GM18861 (cell line): ENCODE data around the gene C13orf42.
"Not testable (repeated sequence)": the region's sequence is repeated elsewhere in the genome, so short reads cannot be mapped to it uniquely, and the experiment has no call there.

ENCODE experiments used
- ATAC-seq: cut with Tn5 transposase; IDR thresholded peaks from one replicate; pipeline ENCODE4 v1.9.1; 2021; ENCODE audit not compliant: unreplicated experiment

Gene C13orf42

DNA sequence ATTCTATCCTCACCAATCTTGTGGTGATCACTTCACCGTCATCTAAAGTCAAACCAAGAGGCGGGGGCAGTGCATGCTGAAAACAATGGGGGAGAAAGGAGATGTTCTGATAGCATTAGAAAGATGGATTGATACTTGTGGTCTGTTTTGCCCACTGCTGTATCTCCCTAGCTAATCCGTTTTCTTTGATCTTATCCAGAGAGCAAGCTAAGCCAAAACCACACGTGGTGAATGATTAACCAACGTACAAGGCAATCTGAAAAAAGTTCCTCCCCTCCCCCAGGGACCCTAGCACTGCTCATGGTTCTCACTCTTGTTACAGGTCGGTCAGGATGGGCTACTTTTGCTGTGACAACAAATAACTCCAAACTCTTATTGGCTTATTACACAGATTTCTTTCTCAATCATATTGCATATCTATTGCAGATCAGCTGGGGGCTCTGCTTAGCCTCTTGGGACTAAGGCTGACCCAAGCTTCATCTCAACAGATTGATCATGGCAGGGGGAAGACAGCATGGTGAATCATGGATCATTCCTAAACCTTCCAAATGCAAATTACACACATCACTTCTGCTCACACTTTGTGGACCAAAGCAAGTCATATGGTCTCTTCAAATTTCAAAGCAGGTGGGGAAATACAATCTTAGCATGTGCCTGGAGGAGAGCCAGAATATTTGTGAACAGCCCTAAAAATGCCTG, 11.9 kb upstream of the C13orf42 start:
- no peak for ATAC-seq

DNA sequence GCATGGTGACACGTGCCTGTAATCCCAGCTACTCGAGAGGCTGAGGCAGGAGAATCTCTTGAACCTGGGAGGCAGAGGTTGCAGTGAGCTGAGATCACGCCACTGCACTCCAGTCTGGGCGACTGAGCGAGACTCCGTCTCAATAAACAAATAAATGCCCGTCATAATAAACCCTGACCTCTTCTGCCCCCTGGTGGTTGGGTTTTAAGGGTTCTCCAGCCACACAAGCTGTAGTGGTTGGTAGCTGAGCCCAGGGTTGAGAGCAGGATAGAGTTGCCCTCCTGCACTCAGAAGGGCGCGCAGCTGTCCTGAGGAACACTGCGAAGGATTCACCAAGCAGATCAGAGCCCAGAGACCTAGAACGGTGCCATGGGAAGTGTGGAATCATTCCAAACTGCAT, 9.8 kb upstream of the C13orf42 start:
- not testable (repeated sequence) for ATAC-seq

DNA sequence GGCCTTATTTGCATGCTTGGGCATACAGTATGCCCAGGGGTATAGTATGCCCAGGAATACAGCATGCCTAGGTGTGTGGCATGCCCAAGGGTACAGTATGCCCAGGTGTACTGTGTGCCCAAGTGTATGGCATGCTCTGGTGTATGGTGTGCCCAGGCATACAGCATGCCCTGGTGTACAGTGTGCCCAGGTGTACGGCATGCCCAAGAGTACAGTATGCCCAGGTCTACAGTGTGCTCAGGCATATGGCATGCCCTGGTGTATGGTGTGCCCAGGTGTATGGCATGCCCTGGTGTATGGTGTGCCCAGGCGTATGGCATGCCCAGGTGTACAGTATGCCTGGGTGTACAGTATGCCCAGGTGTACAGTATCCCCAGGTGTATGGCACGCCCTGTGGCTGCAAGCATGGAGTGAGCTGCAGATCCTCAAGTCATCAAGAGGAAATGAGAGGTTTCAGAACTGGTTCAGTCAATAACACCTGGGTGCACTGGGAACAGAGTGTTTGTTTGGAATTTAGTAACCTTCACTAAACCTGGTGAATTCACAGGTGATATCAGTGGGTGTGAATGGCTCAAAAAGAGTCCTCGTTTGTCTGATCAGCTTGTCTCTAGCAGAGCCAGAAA, 7.8 kb upstream of the C13orf42 start:
- no peak for ATAC-seq

DNA sequence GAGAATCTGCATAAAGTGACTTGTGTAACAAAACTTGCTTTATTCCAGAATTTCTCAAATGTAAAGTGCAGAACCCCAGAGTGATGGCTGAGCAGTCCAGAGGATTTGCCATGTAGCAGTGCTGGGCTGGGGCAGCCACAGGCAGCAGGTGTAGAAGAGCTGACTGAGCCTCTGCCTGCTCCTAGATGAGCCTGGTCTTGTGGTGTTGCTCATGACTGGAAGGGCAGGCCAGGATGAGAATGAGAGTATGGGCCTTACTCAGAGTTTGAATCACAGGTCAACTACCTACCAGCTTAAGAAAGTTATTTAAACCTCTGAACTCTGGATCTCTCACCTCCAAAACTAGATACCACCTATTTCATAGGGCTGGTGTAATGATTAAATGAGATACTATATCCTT, 2.9 kb upstream of the C13orf42 start:
- no peak for ATAC-seq

DNA sequence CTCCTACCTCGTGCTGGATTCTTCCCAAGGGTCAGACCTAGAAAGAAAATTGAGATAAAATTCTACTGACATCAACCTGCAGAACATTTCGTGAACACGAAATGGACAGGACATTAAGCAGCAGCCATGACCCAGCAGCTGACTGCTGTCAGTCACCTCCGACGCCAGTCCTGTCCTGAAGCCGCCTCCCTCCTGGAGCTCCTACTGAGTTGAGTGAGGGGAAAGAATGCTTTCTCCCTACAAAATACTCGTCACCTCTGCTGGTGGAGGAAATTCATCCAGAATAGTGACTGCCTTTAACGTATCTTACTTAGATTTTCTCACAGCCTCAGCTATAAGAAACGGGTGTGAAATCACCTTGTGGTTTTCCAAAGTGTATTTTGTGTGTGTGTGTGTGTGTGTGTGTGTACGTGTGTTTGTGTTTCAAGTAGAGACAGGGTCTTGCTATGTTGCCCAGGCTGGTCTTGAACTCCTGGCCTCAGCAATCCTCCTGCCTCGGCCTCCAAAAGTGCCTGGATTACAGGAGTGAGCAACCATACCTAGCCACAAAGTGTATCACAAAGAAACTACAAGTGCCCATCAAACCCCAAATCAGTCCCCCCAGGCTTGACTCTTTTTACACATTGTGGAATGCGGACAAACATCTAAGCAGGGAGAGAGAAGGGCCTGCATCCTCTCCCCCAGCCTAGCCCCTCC, 2.3 kb upstream of the C13orf42 start:
- ATAC-seq, result no peak

DNA sequence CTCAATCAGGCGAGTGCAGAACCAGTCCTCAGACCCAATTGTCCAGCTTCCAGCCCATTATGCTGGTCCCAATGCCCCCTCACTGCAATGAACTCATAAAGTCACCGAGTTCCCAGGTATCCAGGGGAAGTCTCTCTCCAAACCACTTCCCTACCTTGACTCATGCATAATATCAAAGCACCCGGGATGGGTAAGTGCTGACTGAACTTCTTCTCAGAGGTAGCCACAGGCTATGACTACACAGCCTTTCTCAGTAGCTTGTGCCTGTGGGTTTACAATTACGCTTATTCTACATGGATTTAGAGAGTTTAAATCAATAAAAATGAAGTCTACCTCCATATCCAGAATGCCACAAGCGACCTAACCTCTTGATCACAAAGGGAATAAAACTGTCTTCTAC, 1.7 kb upstream of the C13orf42 start:
- ATAC-seq, result no peak

DNA sequence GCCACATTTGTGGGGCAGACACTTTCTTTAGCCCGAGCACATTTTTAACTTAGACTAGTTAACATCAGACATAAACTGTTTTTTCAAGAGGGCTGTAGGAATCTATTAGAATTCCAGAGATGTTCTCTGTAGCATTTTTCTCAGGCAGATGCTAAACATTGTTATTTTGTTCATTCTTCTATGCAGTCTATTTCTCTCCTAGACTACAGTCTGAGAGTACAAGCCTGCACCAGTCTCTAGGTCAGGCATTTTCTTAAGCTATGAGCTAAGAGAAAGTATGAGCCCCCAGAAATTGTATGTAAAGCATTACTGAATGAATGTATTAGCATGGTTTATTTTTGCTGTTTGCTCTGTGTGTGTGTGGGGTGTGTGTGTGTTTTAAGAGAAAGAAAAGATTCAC, 923 bp upstream of the C13orf42 start:
- no peak for ATAC-seq

DNA sequence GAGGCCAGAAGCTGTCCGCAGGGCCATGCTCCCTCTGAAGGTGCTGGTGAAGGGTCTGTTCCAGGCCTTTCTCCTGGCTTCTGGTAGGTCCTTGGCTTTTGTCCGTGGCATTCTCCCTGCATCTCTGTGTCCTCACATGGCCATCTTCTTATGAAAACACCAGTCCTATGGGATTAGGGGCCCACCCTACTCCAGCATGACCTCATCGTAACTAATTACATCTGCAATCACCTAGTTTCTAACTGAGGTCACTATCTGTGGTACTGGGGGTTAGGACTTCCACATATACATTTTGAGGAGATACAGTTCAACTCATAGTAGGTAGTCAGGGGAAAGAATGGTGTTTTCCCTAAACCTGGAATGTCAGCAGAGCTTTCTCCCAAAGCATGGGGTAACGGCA, 3.1 kb downstream of the C13orf42 start:
- no peak for ATAC-seq

DNA sequence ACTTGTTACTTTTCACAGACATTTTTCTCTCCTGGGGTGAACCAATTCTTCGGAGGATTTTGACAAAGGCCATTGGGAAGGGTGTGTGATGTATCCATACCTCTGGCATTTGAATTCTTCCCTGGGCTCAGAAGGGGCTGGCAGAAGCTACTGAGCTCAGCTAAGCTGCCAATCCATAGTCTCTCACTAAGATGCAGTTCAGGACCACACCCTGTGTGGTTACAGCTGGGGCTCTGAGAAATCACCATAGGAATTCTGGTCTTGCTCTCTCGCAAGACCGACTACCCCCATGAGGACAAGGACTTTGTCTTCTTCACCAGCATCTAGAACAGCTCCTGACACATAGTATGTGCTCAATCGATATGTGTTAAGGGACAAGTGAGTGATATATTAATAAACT, 6.0 kb downstream of the C13orf42 start:
- no peak for ATAC-seq

DNA sequence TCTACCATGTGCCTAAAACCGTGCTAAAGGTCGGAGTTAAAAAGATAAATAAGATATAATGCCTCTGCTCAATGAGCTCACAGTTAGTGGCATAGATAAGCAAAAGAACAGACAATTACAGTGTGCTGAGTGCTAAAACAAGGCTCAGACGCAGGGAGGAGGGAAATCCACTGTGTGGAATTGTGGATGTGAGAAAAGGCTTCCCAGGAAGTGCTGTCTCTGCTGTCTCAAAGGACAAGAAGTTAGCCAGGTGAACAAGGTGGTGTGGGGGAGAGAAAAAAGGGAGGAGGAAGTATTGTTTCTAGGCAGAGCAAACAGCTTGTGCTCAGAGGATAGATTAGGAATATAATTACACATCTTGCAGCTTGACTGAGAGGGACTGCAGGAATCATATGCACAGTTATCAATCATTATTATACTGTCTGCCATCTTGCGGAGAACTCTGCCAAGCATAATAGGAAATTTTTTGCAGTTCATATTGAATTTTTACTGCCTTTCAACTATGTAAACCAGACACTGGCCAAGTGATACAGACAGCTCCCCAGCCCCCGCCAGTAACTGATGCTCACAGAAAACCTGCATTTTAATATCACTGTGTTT, 9.3 kb downstream of the C13orf42 start:
- ATAC-seq, result no peak

DNA sequence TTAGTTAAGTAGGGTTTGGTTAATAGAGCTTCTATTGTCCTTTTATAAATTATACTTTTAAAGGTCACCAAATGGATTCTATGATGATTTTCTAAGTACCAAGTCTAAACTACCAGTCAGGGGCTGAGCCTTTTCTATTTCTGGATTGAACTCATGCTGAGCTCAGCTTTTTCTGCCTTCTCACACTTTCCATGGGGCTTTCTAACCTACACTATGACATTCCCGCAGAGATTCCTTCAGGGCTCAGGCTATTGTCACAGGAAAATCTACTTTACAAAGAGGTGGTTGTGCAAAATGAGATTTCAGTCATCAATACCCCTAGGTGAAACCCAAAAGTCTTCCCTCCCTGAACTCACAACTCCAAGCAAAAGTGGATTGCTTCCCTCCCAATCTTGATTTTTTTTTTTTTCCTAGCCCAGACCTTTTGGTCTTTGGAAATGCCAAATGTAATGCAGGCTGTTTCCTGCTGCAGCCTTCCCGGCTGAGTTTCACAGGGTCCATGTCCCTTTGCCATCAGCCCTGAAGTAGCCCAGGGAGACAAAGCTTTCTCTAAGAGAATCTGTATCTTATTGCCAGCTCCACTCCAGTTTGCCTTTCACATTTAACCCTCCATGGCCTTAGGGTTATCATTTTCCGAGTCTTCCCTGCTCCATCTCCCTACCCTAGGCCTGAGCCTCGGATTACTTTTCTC, 13.6 kb downstream of the C13orf42 start:
- ATAC-seq, result no peak

DNA sequence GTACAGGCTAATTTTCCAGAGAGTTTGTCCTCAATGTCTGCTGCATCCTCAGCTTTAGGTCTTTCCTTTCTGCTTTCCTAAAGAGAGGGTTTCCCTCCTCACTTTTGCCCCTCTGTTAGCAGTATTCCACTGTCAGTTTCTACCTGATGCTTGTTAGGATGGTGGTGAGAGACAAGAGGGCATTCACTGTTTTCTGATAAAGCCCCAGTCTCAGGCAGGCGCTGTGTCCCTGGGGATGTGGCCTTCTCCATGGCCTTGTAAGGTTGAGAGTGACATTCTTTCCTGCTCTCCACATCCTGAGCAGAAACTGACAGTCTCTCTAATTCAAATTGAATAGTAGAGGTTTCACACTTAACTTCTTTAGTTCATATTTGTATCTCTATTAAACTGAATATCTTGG, 14.9 kb downstream of the C13orf42 start:
- no peak for ATAC-seq

DNA sequence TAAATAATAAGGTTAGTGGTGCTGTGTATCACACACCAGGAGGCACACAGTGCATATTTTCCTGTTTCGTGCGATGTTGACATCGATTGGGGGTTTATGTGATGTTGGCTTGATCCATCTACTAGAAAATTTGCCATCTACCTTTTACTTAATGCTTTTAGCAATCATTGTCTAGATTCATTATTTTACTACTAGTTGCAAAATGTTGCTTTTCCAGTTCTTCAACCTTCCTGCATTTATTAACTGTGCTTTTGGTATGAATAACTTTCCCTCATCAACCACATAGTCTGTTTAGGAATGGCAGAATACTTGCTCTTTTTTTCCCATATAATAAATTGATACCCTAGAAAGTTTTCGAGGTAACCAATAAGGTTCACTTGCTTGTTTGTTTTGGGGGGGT, 17.5 kb downstream of the C13orf42 start:
- ATAC-seq, result no peak

DNA sequence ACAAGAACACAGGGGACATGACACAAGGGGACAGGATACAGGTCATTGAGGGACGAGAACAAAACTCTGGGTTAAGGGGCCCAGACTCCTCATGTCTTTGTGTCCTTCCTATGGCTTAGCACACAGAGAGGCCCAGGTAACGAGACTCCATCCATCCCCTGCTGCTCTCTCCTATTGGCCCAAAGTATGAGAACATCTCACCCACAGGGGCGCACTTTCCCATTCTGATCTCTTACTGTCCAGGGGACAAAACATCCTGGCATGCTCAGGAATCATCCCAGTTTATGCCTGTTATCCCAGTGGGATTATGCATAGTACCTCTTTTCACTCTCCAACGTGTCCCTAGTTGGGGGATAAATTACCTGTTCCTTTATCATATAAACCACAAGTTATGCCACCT, 19.2 kb downstream of the C13orf42 start:
- ATAC-seq, result no peak

DNA sequence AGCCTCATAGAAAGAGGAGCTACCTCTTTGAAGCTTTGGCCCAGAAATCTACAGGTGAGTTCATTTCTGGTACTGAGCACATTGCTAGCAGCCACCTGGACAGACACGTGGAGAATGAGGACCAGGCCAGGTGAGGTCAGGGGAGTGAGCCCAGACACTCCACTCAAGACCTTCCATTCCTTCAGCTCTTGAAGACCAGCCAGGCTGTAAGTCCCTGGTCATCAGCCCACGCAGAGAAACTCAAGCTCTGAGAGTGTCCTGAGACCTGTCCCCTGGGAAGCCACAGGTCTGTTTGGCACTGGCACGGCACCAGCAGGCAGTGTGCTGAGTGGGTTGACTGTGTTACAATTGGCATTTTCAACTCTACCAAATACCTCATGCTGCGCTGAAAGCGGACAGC, 27.4 kb downstream of the C13orf42 start:
- ATAC-seq, result no peak

DNA sequence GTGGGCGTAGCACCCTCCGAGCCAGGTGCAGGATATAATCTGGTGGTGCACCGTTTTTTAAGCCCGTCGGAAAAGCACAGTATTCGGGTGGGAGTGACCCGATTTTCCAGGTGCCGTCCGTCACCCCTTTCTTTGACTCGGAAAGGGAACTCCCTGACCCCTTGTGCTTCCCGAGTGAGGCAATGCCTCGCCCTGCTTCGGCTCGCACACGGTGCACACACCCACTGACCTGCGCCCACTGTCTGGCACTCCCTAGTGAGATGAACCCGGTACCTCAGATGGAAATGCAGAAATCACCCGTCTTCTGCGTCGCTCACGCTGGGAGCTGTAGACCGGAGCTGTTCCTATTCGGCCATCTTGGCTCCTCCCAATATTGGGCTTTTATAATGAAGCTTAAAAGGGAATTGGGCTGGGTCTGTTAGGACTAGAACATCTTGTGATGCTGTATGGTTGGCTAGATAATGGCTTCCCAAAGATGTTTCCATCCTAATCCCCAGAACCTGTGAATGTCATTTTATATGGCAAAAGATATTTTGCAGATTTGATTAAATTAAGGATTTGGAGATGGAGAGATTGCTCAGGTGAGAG, 30.5 kb downstream of the C13orf42 start:
- not testable (repeated sequence) for ATAC-seq

DNA sequence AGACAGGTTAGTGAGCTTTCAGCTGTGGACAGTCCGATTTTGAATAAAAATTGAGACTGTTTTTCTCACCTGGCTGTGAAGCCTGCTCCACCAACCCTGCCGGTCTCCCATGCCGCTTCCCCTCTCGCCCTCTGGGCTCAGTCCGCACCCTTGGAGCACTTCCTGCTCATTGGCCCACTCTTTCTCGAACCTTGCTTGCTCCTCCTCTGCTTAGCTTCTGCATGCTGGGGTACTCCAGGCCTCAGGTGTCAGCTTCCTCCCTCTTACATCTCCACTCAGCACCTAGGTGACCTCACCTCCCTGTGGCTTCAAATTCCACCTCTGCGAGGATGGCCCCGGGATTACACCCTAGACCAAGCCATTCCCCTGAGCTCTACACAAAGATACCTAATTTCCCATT, 39.6 kb downstream of the C13orf42 start:
- no peak for ATAC-seq

DNA sequence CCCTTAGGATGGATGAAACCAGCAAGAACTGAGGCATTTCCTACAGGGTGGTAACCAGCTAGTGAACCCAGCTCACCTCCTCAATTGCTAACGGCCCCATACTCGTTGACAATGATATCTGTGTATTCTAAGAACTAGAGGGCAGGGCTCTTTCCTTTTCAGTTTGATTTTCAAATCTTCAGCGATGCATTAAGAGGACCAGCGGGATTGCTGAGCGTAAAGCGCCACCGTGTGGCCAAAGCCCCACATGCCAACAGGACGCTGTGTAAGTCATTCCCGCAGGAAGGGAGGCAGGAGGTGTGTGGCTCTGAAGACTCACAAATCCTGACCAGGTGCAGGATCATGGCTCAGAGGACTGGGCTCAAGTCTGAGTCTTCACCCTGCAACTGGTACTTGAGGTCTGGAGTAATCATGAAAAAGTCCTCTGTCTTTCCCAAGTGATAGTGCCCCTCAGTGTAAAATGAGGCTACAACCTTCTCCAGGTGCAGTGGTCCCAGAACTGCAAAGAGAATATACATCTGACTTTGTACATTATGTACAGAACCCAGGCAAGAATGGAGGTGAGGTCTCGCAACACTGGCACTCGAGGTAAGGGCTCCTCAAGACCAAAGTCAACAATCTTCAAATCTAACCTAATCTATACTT, 40.9 kb downstream of the C13orf42 start:
- ATAC-seq, result peak; percentile 80

DNA sequence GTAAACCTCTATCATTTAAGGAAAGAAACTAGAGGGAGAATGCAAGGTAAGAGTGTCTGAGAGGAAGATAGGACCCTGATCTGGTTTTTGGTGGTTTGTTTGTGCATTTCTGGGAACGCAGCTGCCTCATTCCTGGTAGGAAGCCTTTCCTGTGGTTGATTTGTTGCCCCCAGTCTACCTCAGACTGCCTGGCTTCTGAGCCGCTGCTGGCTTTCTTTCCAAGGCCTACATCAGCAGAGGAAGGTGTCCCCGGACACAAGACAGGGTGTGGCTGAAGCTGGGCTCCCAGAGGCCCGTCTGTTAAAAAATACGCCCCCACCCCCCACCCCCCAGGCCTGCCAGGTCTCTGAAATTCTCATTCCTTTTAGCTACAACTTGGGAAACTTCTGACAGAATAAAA, 42.6 kb downstream of the C13orf42 start:
- no peak for ATAC-seq

DNA sequence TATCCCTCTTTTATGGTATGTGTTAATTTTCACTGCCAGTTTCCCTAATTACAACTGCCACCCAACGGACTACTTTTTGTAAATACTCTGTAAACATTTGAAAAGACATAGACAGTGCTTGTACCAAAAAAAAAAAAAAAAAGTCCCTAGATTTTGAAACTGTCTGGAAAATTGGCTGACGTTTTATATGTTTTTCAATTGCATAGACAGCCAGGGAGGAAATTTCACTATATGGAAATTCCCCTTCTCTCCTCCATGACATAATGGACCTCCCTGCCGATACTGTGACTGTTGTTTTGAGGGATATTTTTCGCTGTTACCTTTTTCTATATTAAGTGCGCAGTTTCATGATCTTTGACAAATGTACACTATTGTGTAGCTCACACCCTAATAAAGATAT, 43.4 kb downstream of the C13orf42 start:
- no peak for ATAC-seq
